DMS 273 treated with DMSO at 0.1 percent for 48 hours (cell line): ENCODE measurements around the gene ZFY.

ENCODE experiments used
- DNase-seq: peaks from one replicate; lab custom pipeline; 2025; lab: John Stamatoyannopoulos, UW

Gene ZFY

DNA sequence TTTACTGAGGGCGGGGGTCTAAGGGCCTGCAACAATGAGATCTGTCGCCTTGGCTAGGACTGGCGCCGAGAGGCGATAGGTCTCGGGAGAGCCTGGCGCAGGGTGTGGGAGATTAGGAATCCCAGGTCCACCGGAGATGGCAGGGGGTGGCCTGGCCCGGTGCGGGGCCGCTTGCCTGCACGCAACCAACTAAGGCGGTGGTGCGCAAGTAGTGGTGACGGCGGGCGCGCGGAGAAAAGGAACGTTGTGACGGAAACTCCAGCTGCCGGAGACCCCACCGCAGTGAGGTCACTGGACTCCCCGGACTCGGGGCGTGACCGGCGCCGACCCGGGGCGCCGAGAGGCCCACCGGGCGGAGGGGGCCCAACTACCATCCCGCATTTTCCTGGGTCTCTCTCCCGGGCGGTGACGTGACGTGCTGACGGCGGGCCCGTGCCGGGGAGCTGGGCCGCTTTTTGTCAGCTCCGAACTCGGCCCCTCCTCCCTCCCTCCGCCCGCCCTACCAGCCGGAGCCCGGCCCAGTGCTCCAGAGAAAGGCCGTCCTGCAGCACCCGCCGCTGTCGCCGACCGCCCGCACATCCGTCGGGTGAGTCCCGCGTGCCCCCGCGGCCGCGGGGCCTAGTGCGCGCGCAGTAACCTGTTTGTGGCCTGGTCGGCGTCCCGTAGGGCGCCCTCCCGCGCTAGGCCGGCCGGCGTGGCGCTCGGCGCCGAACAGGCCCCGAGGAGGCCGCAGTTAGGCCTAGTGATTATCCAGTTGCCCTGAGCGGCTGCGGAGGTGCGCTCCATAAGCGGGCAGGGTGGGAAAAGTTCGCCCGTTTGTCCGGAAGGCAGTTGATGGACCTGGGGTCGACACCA, at the start of gene ZFY:
Gene ZFY (plus strand): TSS at position 521 of the 855 bp plus-strand sequence. CDS start 18,556 bp downstream, outside the sequence.
- DNase-seq, result no peak

DNA sequence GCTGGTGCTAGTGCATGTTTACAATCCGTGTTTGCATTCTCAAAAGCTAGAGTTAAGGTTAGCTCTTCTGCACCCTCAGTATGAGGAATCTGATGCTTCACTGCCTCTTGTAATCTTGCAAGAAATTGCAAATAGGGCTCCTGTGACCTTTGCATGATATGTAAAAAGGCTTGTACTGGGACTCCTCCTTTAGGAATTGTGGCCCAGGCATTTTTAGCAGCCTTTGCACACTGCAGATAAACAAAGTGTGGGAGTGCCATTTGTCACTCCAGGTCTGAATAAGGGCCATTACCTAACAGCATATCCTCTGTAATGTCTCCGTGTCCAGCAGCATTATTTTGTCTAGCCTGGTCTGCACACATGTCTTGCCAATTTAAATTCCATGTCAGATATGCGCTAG, 49.3 kb upstream of the ZFY start:
- DNase-seq, result no peak

DNA sequence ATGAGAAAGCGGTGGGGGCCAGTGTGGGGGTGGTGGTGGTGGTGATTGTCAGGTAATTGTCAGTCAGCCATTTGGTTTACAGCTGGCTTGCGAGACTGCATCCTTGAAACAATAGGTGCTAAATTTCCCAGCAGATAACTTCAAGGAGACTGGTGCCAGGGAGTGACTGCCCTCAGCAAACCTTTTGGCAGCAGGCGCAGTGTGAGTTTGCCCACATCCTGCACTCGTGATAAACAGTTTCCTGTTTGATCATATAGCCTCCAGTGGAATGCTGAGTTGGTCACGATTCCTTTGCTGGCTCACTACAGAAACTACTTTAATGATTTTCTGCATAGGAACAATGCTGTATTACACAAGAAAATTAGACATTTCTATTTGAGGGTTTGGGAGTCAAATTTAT, 47.8 kb upstream of the ZFY start:
- no peak for DNase-seq

DNA sequence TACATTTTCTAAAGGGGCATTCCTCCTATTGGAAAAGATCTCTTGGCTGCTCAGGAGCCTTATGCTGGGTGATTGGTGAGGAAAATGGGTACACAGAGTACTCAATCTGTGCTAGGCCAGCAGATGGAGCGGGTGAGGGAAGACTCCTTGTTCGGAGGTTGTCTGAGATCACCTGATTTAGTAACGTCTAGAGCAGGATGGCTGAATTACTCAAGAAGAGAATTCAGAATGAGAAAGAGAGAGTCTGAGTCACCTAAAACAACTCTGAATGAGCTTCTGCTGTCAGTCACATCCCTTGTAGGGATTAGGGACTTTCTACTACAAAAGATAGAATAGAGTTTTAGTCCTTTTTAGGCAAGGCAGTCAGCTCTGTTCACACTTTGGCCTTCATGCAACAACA, 47.2 kb upstream of the ZFY start:
- no peak for DNase-seq

DNA sequence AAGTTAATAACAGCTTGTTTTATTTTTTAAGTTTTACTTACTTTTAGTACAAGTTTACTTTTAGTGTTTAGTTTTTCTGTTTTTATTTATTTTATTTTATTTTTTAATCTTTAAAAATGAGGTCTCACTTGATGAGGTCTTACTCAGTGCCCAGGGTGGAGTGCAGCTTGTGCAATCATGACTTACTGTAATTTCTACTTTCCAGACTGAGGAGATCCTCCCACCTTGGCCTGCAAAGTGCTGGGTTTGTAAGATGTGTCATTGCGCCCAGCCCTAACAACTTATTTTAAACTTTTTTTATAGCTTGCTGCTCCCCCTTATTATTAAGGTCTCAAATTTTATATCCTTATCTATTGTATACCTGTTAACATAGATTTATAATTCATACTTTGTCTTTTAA, 41.7 kb upstream of the ZFY start:
- DNase-seq, result no peak

DNA sequence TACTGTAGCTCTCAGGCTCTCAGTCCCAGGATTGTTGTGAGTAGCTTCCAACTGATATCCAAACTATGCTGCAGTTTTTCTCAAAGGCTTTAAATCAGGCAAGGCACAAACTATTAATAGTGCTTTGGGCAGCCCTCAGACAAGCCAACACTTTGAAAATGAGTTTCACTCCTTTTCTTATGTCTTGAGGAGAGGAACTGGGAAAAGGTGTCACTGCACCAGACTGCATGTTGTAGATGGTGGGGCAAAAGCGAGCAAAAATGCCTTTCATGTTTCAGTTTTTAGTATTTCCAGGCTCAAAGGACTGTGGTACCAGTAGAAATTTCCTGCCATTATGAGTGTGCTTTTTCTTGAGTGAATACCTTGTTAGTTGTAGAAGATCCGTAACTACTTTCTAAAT, 39.1 kb upstream of the ZFY start:
- DNase-seq, result no peak

DNA sequence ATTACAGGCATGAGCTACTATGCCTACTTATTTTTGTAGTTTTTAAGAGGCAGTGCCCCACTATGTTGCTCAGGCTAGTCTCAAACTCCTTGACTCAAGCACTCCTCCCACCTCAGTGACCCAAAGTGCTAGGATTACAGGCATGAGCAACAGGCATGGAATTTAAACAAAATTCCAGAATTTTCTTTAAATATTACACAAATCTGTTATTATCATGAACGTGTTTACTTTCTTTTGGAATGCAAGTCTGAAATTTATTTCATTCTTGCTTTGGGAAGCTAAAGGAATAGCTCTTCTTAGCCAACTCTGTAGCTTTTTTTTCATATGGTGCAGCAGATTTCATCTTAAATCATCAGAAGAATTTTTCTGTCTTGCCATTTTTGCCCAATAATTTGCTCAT, 27.8 kb upstream of the ZFY start:
- DNase-seq, result no peak

DNA sequence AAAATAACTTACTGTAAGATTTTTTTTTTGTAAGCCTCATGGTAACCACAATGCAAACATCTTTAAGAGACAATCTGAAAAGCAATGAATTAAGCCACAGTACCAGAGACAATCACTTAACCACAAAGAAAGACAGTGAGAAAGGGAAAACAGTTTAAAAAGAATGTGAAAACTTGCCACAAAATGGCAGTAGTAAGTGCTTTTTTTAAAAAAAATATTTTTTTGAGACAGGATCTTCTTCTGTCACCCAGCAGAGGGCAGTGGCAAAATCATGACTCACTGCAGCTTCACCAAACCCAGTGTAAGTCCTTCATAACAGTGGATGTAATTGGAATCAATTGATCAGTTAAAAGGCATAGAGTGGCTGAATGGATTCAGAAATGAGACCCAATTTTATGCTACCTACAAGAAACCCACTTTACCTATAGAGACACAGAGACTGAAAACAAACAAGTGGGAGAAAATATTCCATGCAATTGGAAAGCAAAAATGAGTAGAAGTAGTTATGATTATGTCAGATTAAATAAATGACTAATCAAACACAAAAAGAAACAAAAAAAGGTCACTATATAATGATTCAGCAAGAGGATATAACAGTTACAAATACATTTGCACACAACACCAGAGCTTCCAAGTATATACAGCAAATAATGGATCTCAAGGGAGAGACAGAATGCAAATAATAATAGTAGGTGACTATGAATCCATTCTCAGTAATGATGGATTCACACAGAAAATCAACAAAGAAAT, 21.9 kb upstream of the ZFY start:
- no peak for DNase-seq

DNA sequence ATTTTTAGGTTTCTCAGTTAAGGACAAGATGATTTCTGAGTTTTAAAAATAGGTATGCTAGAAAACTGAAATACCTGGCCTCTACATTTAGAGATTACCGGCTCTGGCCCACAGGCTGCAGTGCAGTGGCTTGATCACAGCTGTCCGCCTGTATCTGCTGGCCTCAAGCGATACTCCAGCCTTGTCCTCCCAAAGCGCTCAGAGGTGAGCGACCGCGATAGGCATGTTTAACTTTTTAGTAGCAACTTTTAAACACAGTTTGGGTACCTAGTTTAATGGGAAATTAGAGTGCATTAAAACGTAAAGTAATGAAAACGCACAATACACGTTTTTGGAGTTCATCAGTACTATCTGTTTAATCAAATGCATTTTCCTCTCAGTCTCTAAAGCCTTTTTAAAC, 1.1 kb upstream of the ZFY start:
- no peak for DNase-seq

DNA sequence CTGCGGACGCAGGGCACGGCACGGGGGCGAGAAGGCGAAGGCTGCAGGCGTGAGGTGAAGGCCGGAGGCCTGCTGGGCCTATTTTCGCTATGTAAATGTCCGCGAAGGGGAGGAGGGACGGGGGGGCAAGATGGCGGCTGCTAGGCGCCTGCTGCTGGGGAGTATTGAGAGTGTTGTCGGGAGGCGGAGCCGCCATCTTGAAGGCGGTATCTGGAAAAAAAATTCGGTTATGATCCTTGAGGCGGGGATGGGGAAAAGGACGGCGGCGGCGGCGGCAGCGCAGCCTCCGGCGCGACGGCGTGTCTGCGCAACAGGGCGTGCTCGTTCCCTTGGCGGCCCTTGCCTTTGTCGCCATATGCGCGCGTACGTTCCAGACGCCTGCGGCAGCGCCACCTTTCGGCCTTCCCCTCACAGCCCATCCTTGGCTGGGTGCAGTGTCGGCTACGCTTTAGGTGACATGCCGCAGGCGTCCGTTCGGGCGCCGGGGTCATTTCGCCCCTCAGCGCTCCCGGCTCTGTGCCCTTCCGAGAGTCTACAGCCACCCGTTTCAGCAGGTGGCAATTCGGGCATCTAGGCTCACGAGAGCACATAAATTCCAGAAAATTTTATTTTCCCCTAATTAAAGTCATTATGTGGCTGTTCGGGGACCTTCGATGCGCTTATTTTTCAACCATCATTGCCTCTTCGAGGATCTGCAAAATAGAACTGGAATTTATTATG, 695 bp downstream of the ZFY start:
- DNase-seq, result no peak

DNA sequence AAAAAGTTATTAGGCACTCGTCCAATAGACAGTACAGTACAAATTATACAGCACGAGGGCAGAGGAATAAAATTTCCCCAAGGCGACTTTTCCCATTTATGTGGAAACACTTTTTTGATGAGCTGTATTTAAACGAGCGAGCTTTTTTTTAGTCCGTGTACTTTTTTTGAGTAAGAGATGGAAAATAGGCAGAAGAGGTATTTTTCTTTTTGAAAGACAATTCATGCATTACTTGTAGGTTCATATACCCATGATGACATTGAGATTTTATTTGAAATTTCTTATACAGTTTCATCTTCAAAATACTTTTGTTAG, 1.2 kb downstream of the ZFY start:
- DNase-seq, result no peak

DNA sequence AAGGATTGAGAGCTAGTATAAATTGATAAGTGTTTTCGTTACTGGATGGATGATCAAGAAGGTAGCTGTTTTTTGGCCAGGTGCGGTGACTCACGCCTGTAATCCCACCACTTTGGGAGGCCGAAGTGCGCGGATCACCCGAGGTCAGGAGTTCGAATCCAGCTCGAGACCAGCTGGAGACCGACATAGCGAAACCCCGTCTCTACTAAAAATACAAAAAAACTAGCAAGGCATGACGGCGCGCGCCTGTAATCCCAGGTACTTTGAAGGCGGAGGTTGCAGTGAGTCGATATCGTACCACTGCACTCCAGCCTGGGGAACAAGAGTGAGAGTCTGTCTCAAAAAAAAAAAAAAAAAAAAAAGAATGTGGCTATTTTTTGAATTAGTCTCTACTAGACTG, 2.0 kb downstream of the ZFY start:
- no peak for DNase-seq

DNA sequence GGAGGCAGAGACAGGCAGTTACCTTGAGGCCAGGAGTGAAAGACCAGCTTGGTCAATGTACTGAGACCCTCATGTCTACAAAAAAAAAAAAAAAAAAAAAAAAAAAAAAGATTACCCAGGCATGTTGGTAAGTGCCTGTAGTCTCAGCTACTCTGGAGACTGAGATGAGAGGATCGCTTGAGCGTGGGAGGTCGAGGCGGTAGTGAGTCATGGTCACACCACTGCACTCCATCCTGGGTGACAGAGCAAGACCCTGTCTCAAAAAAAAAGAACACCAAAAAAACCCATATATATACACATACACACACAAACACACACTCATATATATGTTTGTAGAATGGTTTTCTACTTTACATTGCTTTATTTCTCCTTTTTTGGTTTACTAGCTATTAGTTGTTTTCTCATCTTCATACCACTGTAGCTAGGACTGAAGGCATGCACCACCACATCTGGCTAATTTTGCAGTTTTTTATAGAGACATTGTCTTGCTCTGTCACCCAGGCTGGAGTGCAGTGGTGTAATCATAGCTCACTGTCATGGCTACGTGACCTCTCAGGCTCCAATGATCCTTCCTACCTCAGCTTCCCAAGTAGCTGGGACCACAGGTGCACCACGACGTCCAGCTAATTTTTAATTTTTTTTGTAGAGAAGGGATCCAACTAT, 14.5 kb downstream of the ZFY start:
- DNase-seq, result no peak

DNA sequence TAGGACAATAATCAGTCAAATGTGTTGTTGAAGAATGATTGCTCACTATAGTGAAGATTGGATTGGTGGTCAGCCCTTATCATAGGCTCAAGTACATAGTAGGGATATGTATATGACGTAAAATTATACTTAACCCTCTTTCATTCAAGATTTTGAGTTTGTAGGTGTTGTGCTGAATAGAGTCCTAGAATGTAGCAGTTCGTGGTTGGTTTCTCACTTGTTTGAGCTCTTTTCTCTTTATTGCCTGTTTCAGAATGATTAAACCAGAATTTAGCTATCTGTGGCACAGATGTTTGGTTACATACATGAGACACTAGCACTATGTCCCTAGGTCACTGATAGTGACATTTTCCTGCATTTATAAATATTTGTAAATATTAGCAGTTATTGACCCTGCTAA, 15.5 kb downstream of the ZFY start:
- DNase-seq, result no peak

DNA sequence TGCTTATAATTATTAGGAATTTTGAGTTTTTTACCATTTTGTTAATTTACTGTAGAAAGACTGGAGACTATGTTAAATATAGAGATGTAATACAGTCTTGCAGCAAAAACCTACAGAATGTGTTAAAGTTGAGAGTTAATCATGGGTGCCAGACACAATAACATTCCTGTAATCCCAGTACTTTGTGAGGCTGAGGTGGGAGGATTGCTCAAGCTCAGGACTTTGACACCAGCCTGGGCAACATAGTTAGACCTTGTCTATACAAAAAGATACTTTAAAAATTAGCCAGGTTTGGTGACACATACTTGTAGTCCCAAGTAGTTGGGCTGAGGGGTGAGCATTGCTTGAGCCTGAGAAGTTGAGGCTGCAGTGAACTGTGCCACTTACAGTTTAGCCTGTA, 17.7 kb downstream of the ZFY start:
- DNase-seq, result no peak

DNA sequence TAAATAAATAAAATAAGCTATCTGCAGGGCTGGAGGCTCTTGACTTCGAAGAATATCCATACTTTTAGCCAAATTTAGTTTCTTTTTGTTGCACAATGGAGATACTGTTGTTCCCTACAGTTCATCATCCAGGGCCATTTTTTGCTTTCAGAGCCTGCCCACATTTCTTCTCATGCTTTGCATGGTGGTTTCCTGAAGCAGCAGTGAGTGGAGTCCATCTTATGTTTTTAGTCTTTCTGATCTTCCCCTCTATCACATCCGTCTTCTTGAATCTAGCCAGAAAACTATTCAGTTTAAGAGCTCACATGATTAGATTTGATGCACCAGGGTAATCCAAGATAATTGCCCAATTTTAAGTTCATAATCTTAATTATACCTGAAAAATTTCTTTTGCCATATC, 19.6 kb downstream of the ZFY start:
- no peak for DNase-seq

DNA sequence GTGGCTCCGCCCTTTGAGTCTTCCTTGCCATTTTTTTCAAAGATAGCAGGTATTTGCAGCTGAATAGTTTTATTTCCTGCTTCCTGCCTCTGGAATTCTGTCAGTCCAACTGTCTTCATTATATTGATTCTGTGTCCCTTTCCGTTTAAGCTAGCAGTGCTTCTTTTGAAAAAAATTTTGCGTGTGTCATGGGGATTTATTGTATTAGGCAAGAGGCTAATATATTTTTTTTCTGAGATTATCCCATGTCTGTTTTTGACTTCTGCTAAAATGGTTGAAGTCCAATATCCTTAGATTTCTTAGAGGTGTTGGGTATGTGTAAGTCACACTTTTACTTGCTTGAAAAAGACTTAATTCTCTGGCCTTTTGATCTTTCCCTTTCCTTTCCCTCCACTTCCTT, 20.4 kb downstream of the ZFY start:
- no peak for DNase-seq

DNA sequence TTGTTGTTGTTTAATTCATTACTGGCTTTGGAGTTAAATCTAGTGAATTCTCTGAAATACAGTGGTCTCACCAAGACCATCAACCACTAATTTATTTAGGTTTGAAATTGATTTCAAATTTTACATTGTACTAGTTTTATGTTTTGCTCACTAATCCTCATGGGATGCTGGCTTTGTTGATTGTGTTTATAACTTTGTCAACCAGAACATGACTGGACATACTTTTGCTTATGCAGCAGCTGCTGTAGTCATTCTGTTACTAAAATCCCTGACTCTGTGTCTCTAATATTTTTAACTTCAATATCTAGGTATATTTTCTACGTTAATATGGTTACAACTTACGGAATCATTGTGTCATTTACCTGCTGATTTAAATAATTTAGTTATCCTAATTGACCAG, 26.9 kb downstream of the ZFY start:
- DNase-seq, result no peak

DNA sequence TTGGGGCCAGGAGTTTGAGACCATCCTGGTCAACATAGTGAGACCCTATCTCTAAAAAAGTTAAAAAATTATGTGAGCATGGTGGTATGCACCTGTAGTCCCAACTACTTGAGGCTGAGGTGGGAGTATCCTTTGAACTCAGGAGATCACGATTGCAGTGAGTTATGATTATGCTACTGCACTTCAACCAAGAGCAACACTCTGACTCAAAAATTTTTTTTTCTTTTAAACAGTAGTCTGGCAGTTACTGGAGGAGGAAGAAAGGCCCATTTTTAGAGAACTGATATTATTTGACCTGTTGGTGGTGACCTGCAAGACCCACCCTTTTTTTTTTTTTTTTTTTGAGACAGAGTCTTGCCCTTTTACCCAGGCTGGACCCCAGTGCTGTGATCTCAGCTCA, 29.6 kb downstream of the ZFY start:
- DNase-seq, result no peak

DNA sequence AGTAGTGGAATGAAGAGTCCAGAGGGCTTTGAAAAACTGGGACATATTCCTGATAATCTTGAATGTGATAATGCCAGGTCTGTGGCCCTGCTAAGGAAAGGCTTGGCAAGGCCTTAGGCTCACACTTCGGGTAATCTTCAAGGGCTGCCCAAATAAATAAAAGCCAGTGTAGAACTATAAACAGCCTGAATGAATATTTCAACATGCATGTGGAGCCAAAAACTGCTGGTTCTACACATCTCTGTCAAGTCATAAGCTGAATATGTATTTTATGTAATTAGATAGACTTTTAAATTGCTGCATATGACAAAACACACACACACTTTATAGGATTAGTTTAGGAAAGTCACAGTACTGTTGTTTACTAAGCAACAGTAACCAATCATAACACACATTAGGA, 30.4 kb downstream of the ZFY start:
- DNase-seq, result no peak

DNA sequence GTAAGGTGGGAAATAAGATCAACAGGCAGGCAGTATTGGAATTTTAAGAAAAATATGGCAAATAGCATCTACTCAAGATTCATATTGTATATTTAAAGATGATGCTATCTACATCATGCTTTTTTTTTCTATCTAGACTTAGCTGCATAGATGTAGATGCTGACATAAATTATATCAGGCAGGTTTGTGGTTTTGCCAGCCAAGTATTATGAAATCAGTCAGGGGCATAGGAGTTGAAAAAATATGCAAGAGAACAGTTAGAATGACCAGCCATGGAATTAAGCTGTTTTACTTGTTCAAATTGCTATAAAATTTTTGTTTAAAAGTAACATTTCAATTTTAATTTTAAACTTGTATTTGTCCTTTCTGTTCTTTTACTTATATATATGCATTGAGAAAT, 34.4 kb downstream of the ZFY start:
- no peak for DNase-seq

DNA sequence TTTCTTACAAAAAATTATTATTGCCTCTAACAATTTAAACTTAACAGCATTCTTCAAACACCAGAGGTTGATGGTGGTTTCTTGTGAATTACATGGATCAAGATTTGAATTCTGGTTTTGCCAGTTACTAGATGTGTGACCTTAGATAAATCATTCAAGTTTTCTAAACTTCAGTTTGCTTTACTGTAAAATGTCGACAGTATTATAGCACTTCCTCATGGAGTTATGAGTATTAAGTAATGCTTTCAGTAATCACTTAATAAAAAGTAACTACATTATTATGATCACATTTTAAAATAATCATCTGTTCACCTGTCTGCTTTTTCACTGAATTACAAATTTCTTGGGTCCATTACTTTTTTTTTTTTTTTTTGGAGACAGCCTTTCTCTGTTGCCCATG, 37.5 kb downstream of the ZFY start:
- DNase-seq, result no peak
